GM12891 (cell line): ENCODE data around the gene NMT2.

Experiments used
- POLR2A ChIP-seq: IDR thresholded peaks from 2 replicates; pipeline ENCODE4 v1.6.1; 2011; ENCODE audit warnings: low read depth, low read length, control low read depth
- POLR2AphosphoS5 ChIP-seq: IDR thresholded peaks from 2 replicates; pipeline ENCODE4 v1.6.1; 2011; ENCODE audit warnings: low read depth, low read length, control low read depth
- POU2F2 ChIP-seq: IDR thresholded peaks from 2 replicates; pipeline ENCODE4 v1.6.1; 2011; ENCODE audit warnings: low read depth, mild to moderate bottlenecking, control low read depth, low read length, moderate library complexity
- SPI1 ChIP-seq: IDR thresholded peaks from 2 replicates; pipeline ENCODE4 v1.6.1; 2011; ENCODE audit warnings: low read depth, low read length, control low read depth
- TAF1 ChIP-seq: IDR thresholded peaks from 2 replicates; pipeline ENCODE4 v1.6.1; 2011; ENCODE audit warnings: low read depth, low read length, control low read depth

DNA sequence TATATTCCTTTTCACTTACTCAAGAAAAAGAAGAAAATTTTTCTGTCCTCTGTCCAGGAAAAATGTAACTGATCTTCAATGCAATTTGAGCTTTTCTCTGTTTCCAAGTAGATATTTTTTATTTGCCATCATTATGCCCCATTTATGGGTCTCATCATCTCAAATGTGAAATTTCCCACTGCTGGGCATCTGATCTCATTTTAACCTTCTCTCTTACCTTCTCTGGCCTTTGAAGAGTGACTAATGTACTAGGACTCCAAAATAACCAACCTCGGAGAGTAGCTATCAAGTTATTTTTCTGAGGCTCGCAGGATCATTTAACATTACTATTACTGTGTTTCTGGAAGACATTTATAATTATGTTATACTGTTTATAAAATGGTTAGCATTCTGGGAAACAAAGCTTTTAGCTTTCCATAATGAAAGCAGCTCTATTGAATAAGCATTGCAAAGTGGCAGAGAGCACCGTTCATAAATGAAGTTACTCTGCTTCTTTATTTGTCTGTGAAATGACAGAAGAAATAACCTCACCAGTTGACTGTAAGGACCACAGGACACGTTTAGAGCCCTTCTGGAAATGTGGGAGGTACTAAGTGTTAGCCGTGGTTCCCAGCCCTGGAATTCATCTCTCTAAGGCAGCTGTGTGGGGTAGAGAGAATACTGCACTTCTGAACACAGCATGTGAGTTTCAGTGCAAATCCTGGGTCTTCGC lies 33.3 kb upstream of the NMT2 start:
- no peak for TF ChIP-seq POLR2A
- TF ChIP-seq POLR2AphosphoS5 = no peak
- TF ChIP-seq TAF1 = no peak
- TF ChIP-seq SPI1 = no peak
- TF ChIP-seq POU2F2 = no peak
